ENCODE results near the gene MCM8. TPM values are rescaled to one million over a fixed set of nuclear protein-coding genes. Genes with fewer than 3 reads are reported as not detected.

Gene MCM8
- total and polyA plus RNA-seq, 2 experiments from 2014 or later = 10.6 to 30.4 TPM

DNA sequence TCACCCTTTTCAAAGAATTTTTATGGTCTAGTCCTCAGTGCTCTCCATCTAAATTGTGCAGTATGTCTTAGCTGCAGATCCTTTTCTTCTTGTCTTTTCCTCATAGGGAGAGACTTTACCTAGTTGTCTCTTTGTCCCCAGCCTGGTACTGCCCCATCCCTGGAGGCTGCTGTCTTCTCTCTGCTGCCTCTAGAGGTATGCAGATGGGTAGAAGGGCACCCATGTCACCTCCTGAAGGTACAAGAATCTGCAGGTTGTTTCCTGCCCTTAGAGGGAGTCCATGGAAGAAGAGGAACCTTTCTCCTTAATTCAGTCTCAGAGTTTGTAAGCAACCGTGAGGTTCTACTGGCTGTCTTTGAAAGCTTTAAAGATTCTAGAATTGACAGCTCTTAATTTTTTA lies 39.1 kb downstream of the MCM8 start:
- ATAC-seq = peak; percentile 60

DNA sequence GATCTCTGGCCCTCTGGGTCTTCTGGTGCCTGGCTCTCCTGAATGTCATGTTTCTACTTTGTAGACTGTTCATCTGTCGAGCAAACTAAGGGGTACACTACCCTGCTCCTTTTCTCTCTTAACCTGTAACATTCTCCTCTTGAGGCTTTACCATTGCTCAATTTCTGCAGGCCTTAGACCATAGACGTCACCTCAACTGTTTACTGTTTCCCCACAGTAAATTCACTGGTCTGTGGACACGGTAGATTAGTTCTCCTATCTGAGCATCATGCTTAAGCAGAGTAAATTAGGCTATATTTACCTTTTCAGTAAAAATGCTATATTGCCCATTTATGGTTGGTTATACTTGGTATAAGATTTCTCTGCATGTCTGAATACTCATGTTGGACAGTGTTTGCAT lies 40.5 kb downstream of the MCM8 start:
- H3K4me3 ChIP-seq = no peak overlapping the region
- no peaks in the 10 kb centered on the region for H3K9me2 ChIP-seq (ENCODE audit: insufficient read depth)
- H2AFZ ChIP-seq = no peak overlapping the region
- Mint-ChIP-seq H3K4me3 (no peak overlapping the region), H3K36me3 (ENCODE audit: low read depth) (peaks cover 55% of the 10 kb centered on the region), H3K27ac (no peak overlapping the region), H3K27me3 (ENCODE audit: insufficient read depth, low read depth, poor library complexity) (no peaks in the 10 kb centered on the region), H3K4me1 (no peaks in the 10 kb centered on the region), H3K9me3 (no peaks in the 10 kb centered on the region)
- ATAC-seq (no peak), DNase-seq (ENCODE audit: low spot score) (no peak)
- H3K36me3 ChIP-seq (ENCODE audit: insufficient read depth) = peaks cover 36% of the 10 kb centered on the region; the same call in 1 of the 2 replicates
- no peaks in the 10 kb centered on the region for H3K4me1 ChIP-seq (ENCODE audit: insufficient read depth)
- H3K27ac ChIP-seq (ENCODE audit: low read depth) = no peak overlapping the region
- H4K20me1 ChIP-seq (replicated peaks; ENCODE audit: insufficient read depth) = peaks cover 14% of the 10 kb centered on the region
- H3K4me2 ChIP-seq = no peak overlapping the region
- no peaks in the 10 kb centered on the region for H3K79me2 ChIP-seq (replicated peaks; ENCODE audit: insufficient read depth)
- H3F3A ChIP-seq (replicated peaks; ENCODE audit: low read depth) = no peaks in the 10 kb centered on the region
- H3K27me3 ChIP-seq (ENCODE audit: insufficient read depth) = no peaks in the 10 kb centered on the region
- TF ChIP-seq, protein P1, sequence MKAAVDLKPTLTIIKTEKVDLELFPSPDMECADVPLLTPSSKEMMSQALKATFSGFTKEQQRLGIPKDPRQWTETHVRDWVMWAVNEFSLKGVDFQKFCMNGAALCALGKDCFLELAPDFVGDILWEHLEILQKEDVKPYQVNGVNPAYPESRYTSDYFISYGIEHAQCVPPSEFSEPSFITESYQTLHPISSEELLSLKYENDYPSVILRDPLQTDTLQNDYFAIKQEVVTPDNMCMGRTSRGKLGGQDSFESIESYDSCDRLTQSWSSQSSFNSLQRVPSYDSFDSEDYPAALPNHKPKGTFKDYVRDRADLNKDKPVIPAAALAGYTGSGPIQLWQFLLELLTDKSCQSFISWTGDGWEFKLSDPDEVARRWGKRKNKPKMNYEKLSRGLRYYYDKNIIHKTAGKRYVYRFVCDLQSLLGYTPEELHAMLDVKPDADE (IDR thresholded peaks at IDR 0.05) = no peak
- TF ChIP-seq ZNF114 (CRISPR knock-in tag; IDR thresholded peaks at IDR 0.05) (no peak), CREB1 (CRISPR knock-in tag; IDR thresholded peaks at IDR 0.05; ENCODE audit: low read depth) (no peak), EZH2 (IDR thresholded peaks at IDR 0.05; ENCODE audit: low read depth, unreplicated experiment) (no peak), ZNF331 (CRISPR knock-in tag; IDR thresholded peaks at IDR 0.05; ENCODE audit: low read depth) (no peak)
- TF ChIP-seq, protein P2, sequence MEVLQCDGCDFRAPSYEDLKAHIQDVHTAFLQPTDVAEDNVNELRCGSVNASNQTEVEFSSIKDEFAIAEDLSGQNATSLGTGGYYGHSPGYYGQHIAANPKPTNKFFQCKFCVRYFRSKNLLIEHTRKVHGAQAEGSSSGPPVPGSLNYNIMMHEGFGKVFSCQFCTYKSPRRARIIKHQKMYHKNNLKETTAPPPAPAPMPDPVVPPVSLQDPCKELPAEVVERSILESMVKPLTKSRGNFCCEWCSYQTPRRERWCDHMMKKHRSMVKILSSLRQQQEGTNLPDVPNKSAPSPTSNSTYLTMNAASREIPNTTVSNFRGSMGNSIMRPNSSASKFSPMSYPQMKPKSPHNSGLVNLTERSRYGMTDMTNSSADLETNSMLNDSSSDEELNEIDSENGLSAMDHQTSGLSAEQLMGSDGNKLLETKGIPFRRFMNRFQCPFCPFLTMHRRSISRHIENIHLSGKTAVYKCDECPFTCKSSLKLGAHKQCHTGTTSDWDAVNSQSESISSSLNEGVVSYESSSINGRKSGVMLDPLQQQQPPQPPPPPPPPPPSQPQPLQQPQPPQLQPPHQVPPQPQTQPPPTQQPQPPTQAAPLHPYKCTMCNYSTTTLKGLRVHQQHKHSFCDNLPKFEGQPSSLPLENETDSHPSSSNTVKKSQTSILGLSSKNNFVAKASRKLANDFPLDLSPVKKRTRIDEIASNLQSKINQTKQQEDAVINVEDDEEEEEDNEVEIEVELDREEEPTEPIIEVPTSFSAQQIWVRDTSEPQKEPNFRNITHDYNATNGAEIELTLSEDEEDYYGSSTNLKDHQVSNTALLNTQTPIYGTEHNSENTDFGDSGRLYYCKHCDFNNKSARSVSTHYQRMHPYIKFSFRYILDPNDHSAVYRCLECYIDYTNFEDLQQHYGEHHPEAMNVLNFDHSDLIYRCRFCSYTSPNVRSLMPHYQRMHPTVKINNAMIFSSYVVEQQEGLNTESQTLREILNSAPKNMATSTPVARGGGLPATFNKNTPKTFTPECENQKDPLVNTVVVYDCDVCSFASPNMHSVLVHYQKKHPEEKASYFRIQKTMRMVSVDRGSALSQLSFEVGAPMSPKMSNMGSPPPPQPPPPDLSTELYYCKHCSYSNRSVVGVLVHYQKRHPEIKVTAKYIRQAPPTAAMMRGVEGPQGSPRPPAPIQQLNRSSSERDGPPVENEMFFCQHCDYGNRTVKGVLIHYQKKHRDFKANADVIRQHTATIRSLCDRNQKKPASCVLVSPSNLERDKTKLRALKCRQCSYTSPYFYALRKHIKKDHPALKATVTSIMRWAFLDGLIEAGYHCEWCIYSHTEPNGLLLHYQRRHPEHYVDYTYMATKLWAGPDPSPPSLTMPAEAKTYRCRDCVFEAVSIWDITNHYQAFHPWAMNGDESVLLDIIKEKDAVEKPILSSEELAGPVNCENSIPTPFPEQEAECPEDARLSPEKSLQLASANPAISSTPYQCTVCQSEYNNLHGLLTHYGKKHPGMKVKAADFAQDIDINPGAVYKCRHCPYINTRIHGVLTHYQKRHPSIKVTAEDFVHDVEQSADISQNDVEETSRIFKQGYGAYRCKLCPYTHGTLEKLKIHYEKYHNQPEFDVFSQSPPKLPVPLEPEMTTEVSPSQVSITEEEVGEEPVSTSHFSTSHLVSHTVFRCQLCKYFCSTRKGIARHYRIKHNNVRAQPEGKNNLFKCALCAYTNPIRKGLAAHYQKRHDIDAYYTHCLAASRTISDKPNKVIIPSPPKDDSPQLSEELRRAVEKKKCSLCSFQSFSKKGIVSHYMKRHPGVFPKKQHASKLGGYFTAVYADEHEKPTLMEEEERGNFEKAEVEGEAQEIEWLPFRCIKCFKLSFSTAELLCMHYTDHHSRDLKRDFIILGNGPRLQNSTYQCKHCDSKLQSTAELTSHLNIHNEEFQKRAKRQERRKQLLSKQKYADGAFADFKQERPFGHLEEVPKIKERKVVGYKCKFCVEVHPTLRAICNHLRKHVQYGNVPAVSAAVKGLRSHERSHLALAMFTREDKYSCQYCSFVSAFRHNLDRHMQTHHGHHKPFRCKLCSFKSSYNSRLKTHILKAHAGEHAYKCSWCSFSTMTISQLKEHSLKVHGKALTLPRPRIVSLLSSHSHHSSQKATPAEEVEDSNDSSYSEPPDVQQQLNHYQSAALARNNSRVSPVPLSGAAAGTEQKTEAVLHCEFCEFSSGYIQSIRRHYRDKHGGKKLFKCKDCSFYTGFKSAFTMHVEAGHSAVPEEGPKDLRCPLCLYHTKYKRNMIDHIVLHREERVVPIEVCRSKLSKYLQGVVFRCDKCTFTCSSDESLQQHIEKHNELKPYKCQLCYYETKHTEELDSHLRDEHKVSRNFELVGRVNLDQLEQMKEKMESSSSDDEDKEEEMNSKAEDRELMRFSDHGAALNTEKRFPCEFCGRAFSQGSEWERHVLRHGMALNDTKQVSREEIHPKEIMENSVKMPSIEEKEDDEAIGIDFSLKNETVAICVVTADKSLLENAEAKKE (CRISPR knock-in tag; IDR thresholded peaks at IDR 0.05) = no peak
- TF ChIP-seq, protein P3, sequence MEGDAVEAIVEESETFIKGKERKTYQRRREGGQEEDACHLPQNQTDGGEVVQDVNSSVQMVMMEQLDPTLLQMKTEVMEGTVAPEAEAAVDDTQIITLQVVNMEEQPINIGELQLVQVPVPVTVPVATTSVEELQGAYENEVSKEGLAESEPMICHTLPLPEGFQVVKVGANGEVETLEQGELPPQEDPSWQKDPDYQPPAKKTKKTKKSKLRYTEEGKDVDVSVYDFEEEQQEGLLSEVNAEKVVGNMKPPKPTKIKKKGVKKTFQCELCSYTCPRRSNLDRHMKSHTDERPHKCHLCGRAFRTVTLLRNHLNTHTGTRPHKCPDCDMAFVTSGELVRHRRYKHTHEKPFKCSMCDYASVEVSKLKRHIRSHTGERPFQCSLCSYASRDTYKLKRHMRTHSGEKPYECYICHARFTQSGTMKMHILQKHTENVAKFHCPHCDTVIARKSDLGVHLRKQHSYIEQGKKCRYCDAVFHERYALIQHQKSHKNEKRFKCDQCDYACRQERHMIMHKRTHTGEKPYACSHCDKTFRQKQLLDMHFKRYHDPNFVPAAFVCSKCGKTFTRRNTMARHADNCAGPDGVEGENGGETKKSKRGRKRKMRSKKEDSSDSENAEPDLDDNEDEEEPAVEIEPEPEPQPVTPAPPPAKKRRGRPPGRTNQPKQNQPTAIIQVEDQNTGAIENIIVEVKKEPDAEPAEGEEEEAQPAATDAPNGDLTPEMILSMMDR (conservative IDR thresholded peaks at IDR 0.05; ENCODE audit: low read depth in 2 of 2) = no peak

More for the DNA sequence above, 39.1 kb downstream of the MCM8 start:
- peaks cover 50% of the 10 kb centered on the region for H3K36me3 Mint-ChIP-seq (ENCODE audit: low read depth)
- Histone ChIP-seq H3K4me2 (no peak overlapping the region), H3K9me2 (ENCODE audit: insufficient read depth) (no peaks in the 10 kb centered on the region), H3K4me3 (no peak overlapping the region), H3K27ac (ENCODE audit: low read depth) (no peak overlapping the region), H3K79me2 (replicated peaks; ENCODE audit: insufficient read depth) (no peaks in the 10 kb centered on the region), H3K27me3 (ENCODE audit: insufficient read depth) (no peaks in the 10 kb centered on the region), H3F3A (replicated peaks; ENCODE audit: low read depth) (no peaks in the 10 kb centered on the region), H2AFZ (no peak overlapping the region), H3K36me3 (ENCODE audit: insufficient read depth) (peaks cover 35% of the 10 kb centered on the region; the same call in 1 of the 2 replicates), H3K4me1 (ENCODE audit: insufficient read depth) (no peaks in the 10 kb centered on the region), H4K20me1 (replicated peaks; ENCODE audit: insufficient read depth) (peaks cover 20% of the 10 kb centered on the region)
- no peaks in the 10 kb centered on the region for H3K9me3 Mint-ChIP-seq
- no peak overlapping the region for H3K4me3 Mint-ChIP-seq
- H3K4me1 Mint-ChIP-seq = no peaks in the 10 kb centered on the region
- no peaks in the 10 kb centered on the region for H3K27me3 Mint-ChIP-seq (ENCODE audit: insufficient read depth, low read depth, poor library complexity)
- DNase-seq (ENCODE audit: low spot score) = no peak
- no peak overlapping the region for H3K27ac Mint-ChIP-seq
- TF ChIP-seq EZH2 (IDR thresholded peaks at IDR 0.05; ENCODE audit: low read depth, unreplicated experiment) = no peak
- TF ChIP-seq, protein P3 (conservative IDR thresholded peaks at IDR 0.05; ENCODE audit: low read depth in 2 of 2) = peak in 1 of 2 experiments; percentile 12; a peak in 1 of 4 replicates

All from GM23338 (cell line).